ENCODE measurements around the gene TIMM13.

TIMM13 gene

DNA sequence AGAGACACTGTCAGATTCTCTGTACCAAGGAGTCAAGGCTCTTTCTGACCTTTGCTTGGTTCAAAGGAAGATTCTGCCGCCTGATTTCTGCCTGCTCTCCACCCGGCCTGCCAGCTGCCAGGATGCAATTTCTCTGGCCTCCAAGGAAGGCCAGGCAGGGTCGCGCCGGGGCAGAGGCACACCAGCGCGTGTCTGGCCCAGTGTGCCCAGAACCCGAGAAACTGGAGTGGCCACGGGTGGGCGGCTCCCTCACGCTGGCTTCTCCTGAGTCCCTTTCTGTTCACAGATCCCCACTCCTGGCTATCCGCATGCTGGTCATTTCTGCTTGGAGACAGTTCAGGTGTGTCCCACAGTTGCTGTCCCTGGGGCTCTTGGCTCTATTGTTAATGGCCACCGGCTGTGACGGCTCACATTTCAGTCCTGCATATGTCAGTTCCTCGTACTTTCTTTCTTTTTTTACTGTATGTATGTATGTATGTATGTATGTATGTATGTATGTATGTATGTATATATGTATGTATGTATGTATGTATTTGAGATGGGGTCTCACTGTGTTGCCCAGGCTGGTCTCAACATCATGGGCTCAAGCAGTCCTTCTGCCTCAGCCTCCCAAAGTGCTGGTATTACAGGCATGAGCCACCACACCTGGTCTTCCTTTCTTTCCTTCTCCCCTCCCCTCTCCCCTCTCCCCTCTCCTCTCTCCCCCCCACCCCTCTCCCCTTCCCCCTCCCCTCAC, 50.4 kb downstream of the TIMM13 start:
- no peak for DNase-seq

Measured in stimulated activated naive CD4-positive, alpha-beta T cell treated with Interleukin-2 at 50 U/mL for 16 hours (primary cell).